ENCODE measurements around the gene BACE1. TPM values are rescaled to one million over a fixed set of nuclear protein-coding genes. Genes with fewer than 3 reads are reported as not detected.
A peak's percentile ranks its signal among the peaks of the same experiment; 100 is the strongest.

BACE1 gene
- under 1 TPM; 0.62 TPM for total RNA-seq

GRCh38 chr11:117316197-117316961 lies at the start of gene BACE1:
BACE1 (minus strand) TSS chr11:117316256; CDS start chr11:117315795, 461 bp downstream.
- Mint-ChIP-seq H3K27ac (no peak within 1 kb of the TSS), H3K4me1 (ENCODE audit: low read depth) (peaks cover 6% of the 10 kb centered on the region), H3K9me3 (no peaks in the 10 kb centered on the region), H3K4me3 (peak within 1 kb of the TSS; percentile 68), H3K27me3 (ENCODE audit: low read depth) (peaks cover 34% of the 10 kb centered on the region), H3K36me3 (ENCODE audit: low read depth) (no peaks in the 10 kb centered on the region)
- CTCF ChIA-PET, result interaction anchor here (0.6 kb wide), 1 partner anchor 925 kb away, joined by 3 read pairs; no protein-coding TSS in a partner anchor
- peak; percentile 47 for DNase-seq
- intact Hi-C loops (cut with micrococcal nuclease), result loop anchor here (1.0 kb wide), 1 partner anchor 11 kb away; the partner anchor contains the start of gene CEP164

GRCh38 chr11:117361432-117361831 lies 45.4 kb upstream of the BACE1 start:
- Mint-ChIP-seq H3K27me3 (ENCODE audit: low read depth) (no peaks in the 10 kb centered on the region), H3K4me1 (ENCODE audit: low read depth) (no peaks in the 10 kb centered on the region), H3K36me3 (ENCODE audit: low read depth) (peaks cover 24% of the 10 kb centered on the region), H3K9me3 (no peaks in the 10 kb centered on the region), H3K27ac (no peak overlapping the region), H3K4me3 (no peak overlapping the region)
- intact Hi-C loops (cut with micrococcal nuclease), result no loop called here
- CTCF ChIA-PET, result no interaction called here
- DNase-seq, result no peak

- no peaks in the 10 kb centered on the region for H3K4me1 Mint-ChIP-seq (ENCODE audit: low read depth)
- H3K4me3 Mint-ChIP-seq, result no peak overlapping the region
- peaks cover 20% of the 10 kb centered on the region for H3K36me3 Mint-ChIP-seq (ENCODE audit: low read depth)
- intact Hi-C loops (cut with micrococcal nuclease), result no loop called here
- no peaks in the 10 kb centered on the region for H3K9me3 Mint-ChIP-seq
- CTCF ChIA-PET, result no interaction called here
- no peak for DNase-seq
- no peak overlapping the region for H3K27ac Mint-ChIP-seq
- no peaks in the 10 kb centered on the region for H3K27me3 Mint-ChIP-seq (ENCODE audit: low read depth)
Measured at GRCh38 chr11:117356126-117356890, 40.3 kb upstream of the BACE1 start.

- Mint-ChIP-seq H3K27me3 (ENCODE audit: low read depth) (no peaks in the 10 kb centered on the region), H3K9me3 (no peaks in the 10 kb centered on the region), H3K27ac (no peak overlapping the region), H3K4me1 (ENCODE audit: low read depth) (no peaks in the 10 kb centered on the region), H3K36me3 (ENCODE audit: low read depth) (peaks cover 17% of the 10 kb centered on the region), H3K4me3 (no peak overlapping the region)
- CTCF ChIA-PET, result no interaction called here
- no peak for DNase-seq
- intact Hi-C loops (cut with micrococcal nuclease), result no loop called here
Measured at GRCh38 chr11:117354550-117354949, 38.5 kb upstream of the BACE1 start.

GRCh38 chr11:117345039-117345438 lies 29.0 kb upstream of the BACE1 start:
- no peak for DNase-seq
- Mint-ChIP-seq H3K27ac (no peak overlapping the region), H3K36me3 (ENCODE audit: low read depth) (peaks cover 29% of the 10 kb centered on the region), H3K4me1 (ENCODE audit: low read depth) (no peaks in the 10 kb centered on the region), H3K4me3 (no peak overlapping the region), H3K27me3 (ENCODE audit: low read depth) (no peaks in the 10 kb centered on the region), H3K9me3 (no peaks in the 10 kb centered on the region)
- intact Hi-C loops (cut with micrococcal nuclease), result no loop called here
- CTCF ChIA-PET, result interaction anchor here (0.6 to 1.0 kb wide), 2 partner anchors 12 to 198 kb away, joined by 3 read pairs; no protein-coding TSS in a partner anchor

- Mint-ChIP-seq H3K27me3 (ENCODE audit: low read depth) (no peaks in the 10 kb centered on the region), H3K27ac (no peak overlapping the region), H3K4me3 (no peak overlapping the region), H3K36me3 (ENCODE audit: low read depth) (peaks cover 13% of the 10 kb centered on the region), H3K4me1 (ENCODE audit: low read depth) (no peaks in the 10 kb centered on the region), H3K9me3 (no peaks in the 10 kb centered on the region)
- DNase-seq, result no peak
- intact Hi-C loops (cut with micrococcal nuclease), result no loop called here
- CTCF ChIA-PET, result no interaction called here
Measured at GRCh38 chr11:117337076-117337475, 21.0 kb upstream of the BACE1 start.

- Mint-ChIP-seq H3K27me3 (ENCODE audit: low read depth) (no peaks in the 10 kb centered on the region), H3K4me1 (ENCODE audit: low read depth) (no peaks in the 10 kb centered on the region), H3K9me3 (no peaks in the 10 kb centered on the region), H3K27ac (no peak overlapping the region), H3K36me3 (ENCODE audit: low read depth) (peaks cover 8% of the 10 kb centered on the region), H3K4me3 (no peak overlapping the region)
- no peak for DNase-seq
- CTCF ChIA-PET, result interaction anchor here (1.1 kb wide), 1 partner anchor 91 kb away, joined by 4 read pairs; no protein-coding TSS in a partner anchor
- intact Hi-C loops (cut with micrococcal nuclease), result no loop called here
Measured at GRCh38 chr11:117335399-117335798, 19.3 kb upstream of the BACE1 start.

GRCh38 chr11:117334896-117335295 lies 18.8 kb upstream of the BACE1 start:
- Mint-ChIP-seq H3K4me1 (ENCODE audit: low read depth) (peaks cover 3% of the 10 kb centered on the region), H3K9me3 (no peaks in the 10 kb centered on the region), H3K27me3 (ENCODE audit: low read depth) (no peaks in the 10 kb centered on the region), H3K27ac (no peak overlapping the region), H3K4me3 (no peak overlapping the region), H3K36me3 (ENCODE audit: low read depth) (peaks cover 4% of the 10 kb centered on the region)
- intact Hi-C loops (cut with micrococcal nuclease), result no loop called here
- CTCF ChIA-PET, result interaction anchor here (1.1 kb wide), 1 partner anchor 91 kb away, joined by 4 read pairs; no protein-coding TSS in a partner anchor
- DNase-seq, result no peak

GRCh38 chr11:117333917-117334316 lies 17.9 kb upstream of the BACE1 start:
- Mint-ChIP-seq H3K4me3 (no peak overlapping the region), H3K4me1 (ENCODE audit: low read depth) (peaks cover 3% of the 10 kb centered on the region), H3K27me3 (ENCODE audit: low read depth) (no peaks in the 10 kb centered on the region), H3K9me3 (no peaks in the 10 kb centered on the region), H3K36me3 (ENCODE audit: low read depth) (peaks cover 4% of the 10 kb centered on the region), H3K27ac (no peak overlapping the region)
- no peak for DNase-seq
- intact Hi-C loops (cut with micrococcal nuclease), result no loop called here
- CTCF ChIA-PET, result no interaction called here

- DNase-seq, result no peak
- no peaks in the 10 kb centered on the region for H3K27me3 Mint-ChIP-seq (ENCODE audit: low read depth)
- no peak overlapping the region for H3K4me3 Mint-ChIP-seq
- H3K27ac Mint-ChIP-seq, result no peak overlapping the region
- H3K4me1 Mint-ChIP-seq (ENCODE audit: low read depth), result peaks cover 3% of the 10 kb centered on the region
- peaks cover 2% of the 10 kb centered on the region for H3K36me3 Mint-ChIP-seq (ENCODE audit: low read depth)
- intact Hi-C loops (cut with micrococcal nuclease), result no loop called here
- CTCF ChIA-PET, result no interaction called here
- H3K9me3 Mint-ChIP-seq, result no peaks in the 10 kb centered on the region
Measured at GRCh38 chr11:117332843-117333242, 16.8 kb upstream of the BACE1 start.

GRCh38 chr11:117328375-117329010 lies 12.4 kb upstream of the BACE1 start:
- no peak overlapping the region for H3K27ac Mint-ChIP-seq
- CTCF ChIA-PET, result interaction anchor here (1.2 kb wide), 2 partner anchors 98 to 102 kb away, joined by 3 to 6 read pairs; no protein-coding TSS in a partner anchor
- intact Hi-C loops (cut with micrococcal nuclease), result loop anchor here (5.0 to 10.0 kb wide), 2 partner anchors 184 to 1879 kb away; partner anchors contain the start of genes CBL and PAFAH1B2
- no peaks in the 10 kb centered on the region for H3K36me3 Mint-ChIP-seq (ENCODE audit: low read depth)
- H3K9me3 Mint-ChIP-seq, result no peaks in the 10 kb centered on the region
- no peak overlapping the region for H3K4me3 Mint-ChIP-seq
- peaks cover 3% of the 10 kb centered on the region for H3K4me1 Mint-ChIP-seq (ENCODE audit: low read depth)
- H3K27me3 Mint-ChIP-seq (ENCODE audit: low read depth), result no peaks in the 10 kb centered on the region
- peak; percentile 18 for DNase-seq

All from activated naive CD4-positive, alpha-beta T cell treated with anti-CD3 and anti-CD28 coated beads for 36 hours (primary cell).